ENCODE measurements around the gene OTUD5.
"Not testable (repeated sequence)": the region's sequence is repeated elsewhere in the genome, so short reads cannot be mapped to it uniquely, and the experiment has no call there.

OTUD5 gene

GRCh38 chrX:48886586-48886985, 70.8 kb downstream of the OTUD5 start:
- H3K9ac ChIP-seq (ENCODE audit: low read depth, low read length); H3K9me3 ChIP-seq (ENCODE audit: control insufficient read depth, insufficient read depth, low read length); H3K36me3 ChIP-seq (ENCODE audit: insufficient read depth, low read length): not testable (repeated sequence)
- peaks cover 11% of the 10 kb centered on the region; the same call in 1 of the 2 replicates for H3K4me1 ChIP-seq (ENCODE audit: insufficient read depth, low read length)

- no peak overlapping the region for H3K9ac ChIP-seq (ENCODE audit: low read depth, low read length)
- H3K9me3 ChIP-seq (ENCODE audit: control insufficient read depth, insufficient read depth, low read length) = no peaks in the 10 kb centered on the region
- no peaks in the 10 kb centered on the region for H3K36me3 ChIP-seq (ENCODE audit: insufficient read depth, low read length)
- no peaks in the 10 kb centered on the region for H3K4me1 ChIP-seq (ENCODE audit: insufficient read depth, low read length)
These were observed 73.7 kb downstream of the OTUD5 start for GRCh38 chrX:48883729-48884128.

- H3K9me3 ChIP-seq (ENCODE audit: control insufficient read depth, insufficient read depth, low read length); H3K9ac ChIP-seq (ENCODE audit: low read depth, low read length); H3K36me3 ChIP-seq (ENCODE audit: insufficient read depth, low read length); H3K4me1 ChIP-seq (ENCODE audit: insufficient read depth, low read length): not testable (repeated sequence)
These were observed 80.5 kb downstream of the OTUD5 start for GRCh38 chrX:48876944-48877343.
